ENCODE data around the gene TRIO. TPM values are rescaled to one million over a fixed set of nuclear protein-coding genes. Genes with fewer than 3 reads are reported as not detected.

TRIO gene
- total RNA-seq, 1 experiment from 2014 or later = 88.8 TPM

DNA sequence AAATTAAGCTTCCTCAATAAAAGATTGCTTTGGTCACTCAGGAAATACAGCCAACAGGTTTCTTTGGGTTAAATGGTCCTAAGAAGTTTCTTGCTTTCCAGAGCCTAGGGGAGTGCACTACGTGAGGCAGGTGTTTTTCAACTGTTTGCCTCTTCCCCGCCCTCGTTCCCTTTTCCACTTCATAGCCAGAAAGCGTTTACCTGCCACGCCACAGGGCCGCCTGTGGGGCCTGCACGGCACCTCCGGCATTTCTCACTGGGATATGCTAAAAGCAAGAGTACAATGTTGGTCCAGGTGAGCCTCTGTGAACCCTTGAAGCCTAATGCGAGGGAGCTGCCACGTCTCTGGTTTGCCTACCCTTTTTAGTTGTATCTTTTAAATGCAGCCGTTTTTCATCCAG is 270.9 kb downstream of the TRIO start (continued):
- TF ChIP-seq, protein P1, sequence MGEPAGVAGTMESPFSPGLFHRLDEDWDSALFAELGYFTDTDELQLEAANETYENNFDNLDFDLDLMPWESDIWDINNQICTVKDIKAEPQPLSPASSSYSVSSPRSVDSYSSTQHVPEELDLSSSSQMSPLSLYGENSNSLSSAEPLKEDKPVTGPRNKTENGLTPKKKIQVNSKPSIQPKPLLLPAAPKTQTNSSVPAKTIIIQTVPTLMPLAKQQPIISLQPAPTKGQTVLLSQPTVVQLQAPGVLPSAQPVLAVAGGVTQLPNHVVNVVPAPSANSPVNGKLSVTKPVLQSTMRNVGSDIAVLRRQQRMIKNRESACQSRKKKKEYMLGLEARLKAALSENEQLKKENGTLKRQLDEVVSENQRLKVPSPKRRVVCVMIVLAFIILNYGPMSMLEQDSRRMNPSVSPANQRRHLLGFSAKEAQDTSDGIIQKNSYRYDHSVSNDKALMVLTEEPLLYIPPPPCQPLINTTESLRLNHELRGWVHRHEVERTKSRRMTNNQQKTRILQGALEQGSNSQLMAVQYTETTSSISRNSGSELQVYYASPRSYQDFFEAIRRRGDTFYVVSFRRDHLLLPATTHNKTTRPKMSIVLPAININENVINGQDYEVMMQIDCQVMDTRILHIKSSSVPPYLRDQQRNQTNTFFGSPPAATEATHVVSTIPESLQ (CRISPR knock-in tag; IDR thresholded peaks at IDR 0.05) = no peak
- TF ChIP-seq, protein P2, sequence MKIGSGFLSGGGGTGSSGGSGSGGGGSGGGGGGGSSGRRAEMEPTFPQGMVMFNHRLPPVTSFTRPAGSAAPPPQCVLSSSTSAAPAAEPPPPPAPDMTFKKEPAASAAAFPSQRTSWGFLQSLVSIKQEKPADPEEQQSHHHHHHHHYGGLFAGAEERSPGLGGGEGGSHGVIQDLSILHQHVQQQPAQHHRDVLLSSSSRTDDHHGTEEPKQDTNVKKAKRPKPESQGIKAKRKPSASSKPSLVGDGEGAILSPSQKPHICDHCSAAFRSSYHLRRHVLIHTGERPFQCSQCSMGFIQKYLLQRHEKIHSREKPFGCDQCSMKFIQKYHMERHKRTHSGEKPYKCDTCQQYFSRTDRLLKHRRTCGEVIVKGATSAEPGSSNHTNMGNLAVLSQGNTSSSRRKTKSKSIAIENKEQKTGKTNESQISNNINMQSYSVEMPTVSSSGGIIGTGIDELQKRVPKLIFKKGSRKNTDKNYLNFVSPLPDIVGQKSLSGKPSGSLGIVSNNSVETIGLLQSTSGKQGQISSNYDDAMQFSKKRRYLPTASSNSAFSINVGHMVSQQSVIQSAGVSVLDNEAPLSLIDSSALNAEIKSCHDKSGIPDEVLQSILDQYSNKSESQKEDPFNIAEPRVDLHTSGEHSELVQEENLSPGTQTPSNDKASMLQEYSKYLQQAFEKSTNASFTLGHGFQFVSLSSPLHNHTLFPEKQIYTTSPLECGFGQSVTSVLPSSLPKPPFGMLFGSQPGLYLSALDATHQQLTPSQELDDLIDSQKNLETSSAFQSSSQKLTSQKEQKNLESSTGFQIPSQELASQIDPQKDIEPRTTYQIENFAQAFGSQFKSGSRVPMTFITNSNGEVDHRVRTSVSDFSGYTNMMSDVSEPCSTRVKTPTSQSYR (CRISPR knock-in tag; IDR thresholded peaks at IDR 0.05) = no peak
- TF ChIP-seq TEAD4 (CRISPR knock-in tag; IDR thresholded peaks at IDR 0.05) = no peak
- TF ChIP-seq, protein P3, sequence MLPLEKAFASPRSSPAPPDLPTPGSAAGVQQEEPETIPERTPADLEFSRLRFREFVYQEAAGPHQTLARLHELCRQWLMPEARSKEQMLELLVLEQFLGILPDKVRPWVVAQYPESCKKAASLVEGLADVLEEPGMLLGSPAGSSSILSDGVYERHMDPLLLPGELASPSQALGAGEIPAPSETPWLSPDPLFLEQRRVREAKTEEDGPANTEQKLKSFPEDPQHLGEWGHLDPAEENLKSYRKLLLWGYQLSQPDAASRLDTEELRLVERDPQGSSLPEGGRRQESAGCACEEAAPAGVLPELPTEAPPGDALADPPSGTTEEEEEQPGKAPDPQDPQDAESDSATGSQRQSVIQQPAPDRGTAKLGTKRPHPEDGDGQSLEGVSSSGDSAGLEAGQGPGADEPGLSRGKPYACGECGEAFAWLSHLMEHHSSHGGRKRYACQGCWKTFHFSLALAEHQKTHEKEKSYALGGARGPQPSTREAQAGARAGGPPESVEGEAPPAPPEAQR (CRISPR knock-in tag; IDR thresholded peaks at IDR 0.05) = no peak
- TF ChIP-seq, protein P4, sequence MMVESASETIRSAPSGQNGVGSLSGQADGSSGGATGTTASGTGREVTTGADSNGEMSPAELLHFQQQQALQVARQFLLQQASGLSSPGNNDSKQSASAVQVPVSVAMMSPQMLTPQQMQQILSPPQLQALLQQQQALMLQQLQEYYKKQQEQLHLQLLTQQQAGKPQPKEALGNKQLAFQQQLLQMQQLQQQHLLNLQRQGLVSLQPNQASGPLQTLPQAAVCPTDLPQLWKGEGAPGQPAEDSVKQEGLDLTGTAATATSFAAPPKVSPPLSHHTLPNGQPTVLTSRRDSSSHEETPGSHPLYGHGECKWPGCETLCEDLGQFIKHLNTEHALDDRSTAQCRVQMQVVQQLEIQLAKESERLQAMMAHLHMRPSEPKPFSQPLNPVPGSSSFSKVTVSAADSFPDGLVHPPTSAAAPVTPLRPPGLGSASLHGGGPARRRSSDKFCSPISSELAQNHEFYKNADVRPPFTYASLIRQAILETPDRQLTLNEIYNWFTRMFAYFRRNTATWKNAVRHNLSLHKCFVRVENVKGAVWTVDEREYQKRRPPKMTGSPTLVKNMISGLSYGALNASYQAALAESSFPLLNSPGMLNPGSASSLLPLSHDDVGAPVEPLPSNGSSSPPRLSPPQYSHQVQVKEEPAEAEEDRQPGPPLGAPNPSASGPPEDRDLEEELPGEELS (CRISPR knock-in tag; IDR thresholded peaks at IDR 0.05) = no peak
- TF ChIP-seq, protein P5, sequence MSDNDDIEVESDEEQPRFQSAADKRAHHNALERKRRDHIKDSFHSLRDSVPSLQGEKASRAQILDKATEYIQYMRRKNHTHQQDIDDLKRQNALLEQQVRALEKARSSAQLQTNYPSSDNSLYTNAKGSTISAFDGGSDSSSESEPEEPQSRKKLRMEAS (CRISPR knock-in tag; IDR thresholded peaks at IDR 0.05) = no peak
- TF ChIP-seq, protein P6, sequence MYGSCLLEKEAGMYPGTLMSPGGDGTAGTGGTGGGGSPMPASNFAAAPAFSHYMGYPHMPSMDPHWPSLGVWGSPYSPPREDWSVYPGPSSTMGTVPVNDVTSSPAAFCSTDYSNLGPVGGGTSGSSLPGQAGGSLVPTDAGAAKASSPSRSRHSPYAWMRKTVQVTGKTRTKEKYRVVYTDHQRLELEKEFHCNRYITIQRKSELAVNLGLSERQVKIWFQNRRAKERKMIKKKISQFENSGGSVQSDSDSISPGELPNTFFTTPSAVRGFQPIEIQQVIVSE (CRISPR knock-in tag; IDR thresholded peaks at IDR 0.05; ENCODE audit: borderline replicate concordance) = no peak

DNA sequence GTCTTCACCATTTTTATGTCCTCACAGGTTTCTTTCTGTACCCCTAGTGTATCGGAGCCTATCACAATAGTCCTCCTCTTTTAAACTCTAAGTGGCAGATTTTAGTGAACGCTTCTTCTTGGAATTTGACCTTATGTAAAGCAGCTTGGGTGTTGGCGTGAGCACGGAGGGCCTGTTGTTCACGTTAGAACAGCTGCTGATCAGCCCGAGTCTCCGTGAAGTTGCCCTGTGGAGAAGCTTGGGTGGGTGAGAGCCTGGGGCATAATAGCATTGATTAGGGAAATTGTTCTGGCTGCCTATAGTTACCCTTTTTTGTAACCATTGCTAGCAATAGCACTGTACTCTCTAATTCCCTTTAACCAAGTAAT is 271.5 kb downstream of the TRIO start:
- no peaks in the 10 kb centered on the region for H3K27me3 Mint-ChIP-seq (ENCODE audit: low read depth)
- CTCF ChIA-PET = interaction anchor here (1.2 to 1.7 kb wide), 3 partner anchors 15 to 234 kb away, joined by 3 to 5 read pairs (median 4); no protein-coding TSS in a partner anchor
- H3K36me3 Mint-ChIP-seq = peaks cover 30% of the 10 kb centered on the region
- peak overlapping the region; percentile 57 for H3K27ac Mint-ChIP-seq
- H3K9me3 Mint-ChIP-seq = no peaks in the 10 kb centered on the region
- DNase-seq (ENCODE audit: low spot score) (no peak), ATAC-seq (no peak)
- H3K4me3 Mint-ChIP-seq = no peak overlapping the region
- POLR2A ChIA-PET = no interaction called here
- TF ChIP-seq TCF7 (CRISPR knock-in tag; IDR thresholded peaks at IDR 0.05; ENCODE audit: low read depth) (no peak), FOXK1 (CRISPR knock-in tag; IDR thresholded peaks at IDR 0.05) (no peak), ETV6 (CRISPR knock-in tag; IDR thresholded peaks at IDR 0.05) (no peak), MXD4 (CRISPR knock-in tag; IDR thresholded peaks at IDR 0.05; ENCODE audit: borderline replicate concordance) (no peak), NR3C1 (CRISPR knock-in tag; conservative IDR thresholded peaks at IDR 0.05; ENCODE audit: low read depth) (no peak)
- TF ChIP-seq, protein P7, sequence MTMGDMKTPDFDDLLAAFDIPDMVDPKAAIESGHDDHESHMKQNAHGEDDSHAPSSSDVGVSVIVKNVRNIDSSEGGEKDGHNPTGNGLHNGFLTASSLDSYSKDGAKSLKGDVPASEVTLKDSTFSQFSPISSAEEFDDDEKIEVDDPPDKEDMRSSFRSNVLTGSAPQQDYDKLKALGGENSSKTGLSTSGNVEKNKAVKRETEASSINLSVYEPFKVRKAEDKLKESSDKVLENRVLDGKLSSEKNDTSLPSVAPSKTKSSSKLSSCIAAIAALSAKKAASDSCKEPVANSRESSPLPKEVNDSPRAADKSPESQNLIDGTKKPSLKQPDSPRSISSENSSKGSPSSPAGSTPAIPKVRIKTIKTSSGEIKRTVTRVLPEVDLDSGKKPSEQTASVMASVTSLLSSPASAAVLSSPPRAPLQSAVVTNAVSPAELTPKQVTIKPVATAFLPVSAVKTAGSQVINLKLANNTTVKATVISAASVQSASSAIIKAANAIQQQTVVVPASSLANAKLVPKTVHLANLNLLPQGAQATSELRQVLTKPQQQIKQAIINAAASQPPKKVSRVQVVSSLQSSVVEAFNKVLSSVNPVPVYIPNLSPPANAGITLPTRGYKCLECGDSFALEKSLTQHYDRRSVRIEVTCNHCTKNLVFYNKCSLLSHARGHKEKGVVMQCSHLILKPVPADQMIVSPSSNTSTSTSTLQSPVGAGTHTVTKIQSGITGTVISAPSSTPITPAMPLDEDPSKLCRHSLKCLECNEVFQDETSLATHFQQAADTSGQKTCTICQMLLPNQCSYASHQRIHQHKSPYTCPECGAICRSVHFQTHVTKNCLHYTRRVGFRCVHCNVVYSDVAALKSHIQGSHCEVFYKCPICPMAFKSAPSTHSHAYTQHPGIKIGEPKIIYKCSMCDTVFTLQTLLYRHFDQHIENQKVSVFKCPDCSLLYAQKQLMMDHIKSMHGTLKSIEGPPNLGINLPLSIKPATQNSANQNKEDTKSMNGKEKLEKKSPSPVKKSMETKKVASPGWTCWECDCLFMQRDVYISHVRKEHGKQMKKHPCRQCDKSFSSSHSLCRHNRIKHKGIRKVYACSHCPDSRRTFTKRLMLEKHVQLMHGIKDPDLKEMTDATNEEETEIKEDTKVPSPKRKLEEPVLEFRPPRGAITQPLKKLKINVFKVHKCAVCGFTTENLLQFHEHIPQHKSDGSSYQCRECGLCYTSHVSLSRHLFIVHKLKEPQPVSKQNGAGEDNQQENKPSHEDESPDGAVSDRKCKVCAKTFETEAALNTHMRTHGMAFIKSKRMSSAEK (CRISPR knock-in tag; IDR thresholded peaks at IDR 0.05; ENCODE audit: borderline replicate concordance) = no peak
- H3K4me1 Mint-ChIP-seq = peaks cover 54% of the 10 kb centered on the region
